SKM-1 (cell line): ENCODE measurements around the gene NUDT4.
"Not testable (repeated sequence)": the region's sequence is repeated elsewhere in the genome, so short reads cannot be mapped to it uniquely, and the experiment has no call there.

ENCODE experiments used
- DNase-seq: peaks from one replicate; lab custom pipeline; 2025; ENCODE audit not compliant: unreplicated experiment; lab: John Stamatoyannopoulos, UW

The NUDT4 gene

DNA sequence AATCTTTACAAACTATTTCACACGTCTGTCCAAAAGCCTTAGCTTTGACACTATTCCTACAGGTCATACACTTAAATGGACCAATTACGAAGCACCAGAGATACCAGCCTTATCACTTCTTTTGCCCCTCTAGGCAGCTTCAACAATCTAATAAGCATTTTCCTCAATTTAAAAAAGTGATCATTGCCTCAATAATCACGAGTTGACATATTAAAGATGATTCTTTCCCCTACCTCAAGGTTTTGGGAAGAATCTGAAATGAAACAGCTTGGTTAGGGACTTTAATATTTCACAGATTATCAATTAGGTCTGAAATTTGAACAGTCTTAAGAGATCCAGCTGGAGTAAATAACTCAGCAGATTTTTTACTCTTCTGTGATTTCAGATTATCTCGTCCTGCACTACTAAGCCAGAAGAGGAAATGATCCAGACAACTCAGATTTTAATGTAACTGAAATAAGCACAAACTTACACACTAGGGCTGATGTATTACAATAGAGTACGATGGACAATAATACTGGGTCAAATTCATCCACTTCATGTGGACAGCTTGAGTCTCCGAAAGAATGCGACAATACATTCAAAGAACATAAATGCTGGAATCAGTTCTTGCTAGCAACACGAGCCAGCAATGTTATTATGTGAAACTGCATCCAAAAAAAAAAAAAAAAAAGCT is 48.1 kb downstream of the NUDT4 start:
- no peak for DNase-seq

DNA sequence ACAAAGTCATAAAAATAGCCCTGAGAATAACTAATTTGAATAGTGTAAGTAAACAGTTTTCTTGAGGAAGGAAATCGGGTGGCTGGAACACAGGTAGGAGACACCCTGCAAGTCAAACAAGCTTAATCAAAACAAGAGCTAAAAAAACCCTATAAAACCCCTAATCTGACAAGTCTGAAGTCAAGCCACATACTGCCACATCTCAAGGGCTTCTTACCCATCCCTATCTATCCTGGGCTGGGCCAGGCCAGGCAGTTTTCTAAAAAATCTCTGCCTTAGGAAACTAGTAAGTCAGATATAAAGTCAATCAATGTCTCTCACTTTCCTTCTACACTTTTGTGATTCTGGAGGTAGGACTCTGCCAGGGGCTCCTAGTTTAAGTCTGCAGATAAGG is 48.7 kb downstream of the NUDT4 start:
- no peak for DNase-seq

DNA sequence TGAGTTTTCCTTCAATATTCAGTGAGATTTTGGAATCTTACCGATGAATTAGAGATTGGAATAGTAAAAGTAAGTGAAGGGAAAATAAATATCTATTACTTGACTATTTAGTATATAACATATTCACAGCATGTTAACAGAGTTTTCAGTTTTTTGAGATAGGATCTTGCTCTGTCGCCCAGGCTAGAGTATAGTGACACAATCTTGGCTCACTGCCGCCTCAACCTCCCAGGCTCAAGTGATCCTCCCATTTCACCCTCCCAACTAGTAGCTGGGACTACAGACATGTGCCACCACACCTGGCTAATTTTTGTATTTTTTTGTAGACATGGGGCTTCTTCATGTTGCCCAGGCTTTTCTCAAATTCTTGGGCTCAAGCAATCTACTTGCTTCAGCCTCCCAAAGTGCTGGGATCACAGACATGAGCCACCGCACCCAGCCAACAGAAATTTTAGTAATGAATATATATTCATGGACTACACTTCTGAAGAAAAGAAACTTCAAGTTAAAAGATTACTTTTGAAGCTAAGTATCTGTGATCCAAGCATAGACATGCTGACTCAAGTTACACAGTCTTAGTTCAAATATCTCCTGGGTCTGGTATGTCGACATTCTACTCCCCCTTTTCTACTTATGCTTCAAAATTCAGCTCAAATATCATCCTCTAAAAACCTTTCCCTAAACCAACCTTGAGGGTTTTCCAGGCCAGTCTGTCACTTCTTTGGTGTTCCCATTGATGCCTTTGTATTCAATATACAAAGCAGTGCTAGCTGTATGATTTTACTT is 50.2 kb downstream of the NUDT4 start:
- no peak for DNase-seq

DNA sequence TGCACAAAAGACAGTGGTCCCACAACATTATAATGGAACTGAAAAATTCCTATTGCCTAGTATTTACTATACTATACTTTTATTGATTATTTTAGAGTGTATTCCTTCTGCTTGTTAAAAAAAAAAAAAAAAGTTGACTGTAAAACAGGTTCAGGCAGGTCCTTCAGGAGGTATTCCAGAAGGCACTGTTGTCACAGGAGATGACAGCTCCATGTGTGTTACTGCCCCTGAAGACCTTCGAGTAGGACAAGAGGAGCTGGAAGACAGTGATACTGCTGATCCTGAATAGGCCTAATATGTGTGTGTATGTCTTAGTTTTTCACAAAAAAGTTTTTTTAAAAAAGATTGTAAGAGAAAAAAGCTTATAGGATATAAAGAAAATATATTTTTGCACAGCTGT is 51.7 kb downstream of the NUDT4 start:
- DNase-seq, result no peak

DNA sequence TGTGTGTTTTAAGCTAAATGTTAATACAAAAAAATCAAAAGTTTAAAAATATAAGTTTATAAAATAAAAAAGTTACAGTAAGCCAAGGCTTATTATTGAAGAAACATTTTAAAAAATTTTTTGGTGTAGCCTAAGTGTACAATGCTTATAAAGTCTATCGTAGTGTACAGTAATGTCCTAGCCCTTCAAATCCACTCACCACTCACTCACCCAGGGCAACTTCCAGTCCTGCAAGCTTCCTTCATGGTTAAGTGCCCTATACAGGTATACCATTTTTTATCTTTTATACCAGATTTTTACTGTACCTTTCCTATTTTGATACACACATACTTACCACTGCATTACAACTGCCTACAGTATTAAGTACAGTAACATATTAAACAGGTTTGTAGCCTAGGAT is 52.1 kb downstream of the NUDT4 start:
- DNase-seq, result no peak

DNA sequence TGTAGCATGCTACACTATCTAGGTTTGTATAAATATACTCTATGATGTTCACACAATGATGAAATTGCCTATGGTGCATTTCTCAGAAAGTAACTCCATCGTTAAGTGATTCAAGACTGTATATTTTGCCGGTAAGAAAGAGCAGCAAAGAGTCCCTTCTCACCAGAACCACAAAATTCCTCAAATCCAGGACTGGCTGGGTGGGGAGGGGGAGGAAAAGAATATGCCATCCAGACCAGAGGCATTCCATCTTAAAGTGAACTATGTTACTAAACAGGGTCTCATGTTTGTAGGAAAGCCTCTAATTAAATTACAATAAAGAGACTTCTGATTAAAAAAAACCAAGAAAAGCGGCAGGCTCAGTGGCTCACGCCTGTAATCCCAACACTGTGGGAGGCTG is 52.6 kb downstream of the NUDT4 start:
- DNase-seq, result no peak

DNA sequence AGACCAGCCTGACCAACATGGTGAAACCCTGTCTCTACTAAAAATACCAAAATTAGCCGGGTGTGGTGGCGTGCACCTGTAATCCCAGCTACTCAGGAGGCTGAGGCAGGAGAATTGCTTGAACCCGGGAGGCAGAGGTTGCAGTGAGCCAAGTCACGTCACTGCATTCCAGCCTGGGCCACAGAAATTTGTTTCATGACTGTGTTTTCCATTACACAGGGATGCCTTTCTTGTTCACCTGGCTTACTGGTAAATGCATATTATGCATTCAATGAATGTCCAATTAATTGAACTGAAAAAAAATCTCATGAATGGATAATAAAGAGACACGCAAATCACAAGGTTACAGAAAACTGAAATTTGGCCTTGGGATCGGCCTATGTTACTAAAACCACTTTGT is 54.3 kb downstream of the NUDT4 start:
- not testable (repeated sequence) for DNase-seq

DNA sequence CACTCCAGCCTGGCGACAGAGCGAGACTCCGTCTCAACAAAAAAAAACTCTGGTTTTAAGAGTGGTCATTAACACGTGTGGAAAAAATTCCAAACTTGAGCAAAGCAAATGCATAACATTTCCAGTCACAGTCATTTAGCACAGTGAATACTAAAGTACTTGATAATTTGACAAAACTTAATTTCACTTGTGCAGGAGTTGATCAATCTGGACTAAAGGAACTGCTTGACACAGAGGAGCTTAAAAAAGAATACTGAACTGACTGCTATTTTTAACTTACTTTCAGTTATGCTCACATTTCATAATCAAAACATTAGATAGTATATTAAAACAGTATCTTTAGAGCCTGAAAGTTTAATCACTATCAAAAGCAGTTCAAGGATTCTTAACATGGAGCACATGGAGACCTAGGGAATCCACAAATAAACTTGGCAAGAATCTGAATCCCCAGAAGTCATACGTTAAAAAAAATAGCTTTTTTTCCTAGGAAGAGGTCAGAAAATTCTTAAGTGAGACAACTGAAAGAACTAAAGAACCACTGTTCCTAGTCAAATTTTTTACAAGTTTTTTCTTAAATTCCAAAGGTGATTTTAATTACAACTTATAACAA is 56.6 kb downstream of the NUDT4 start:
- no peak for DNase-seq

DNA sequence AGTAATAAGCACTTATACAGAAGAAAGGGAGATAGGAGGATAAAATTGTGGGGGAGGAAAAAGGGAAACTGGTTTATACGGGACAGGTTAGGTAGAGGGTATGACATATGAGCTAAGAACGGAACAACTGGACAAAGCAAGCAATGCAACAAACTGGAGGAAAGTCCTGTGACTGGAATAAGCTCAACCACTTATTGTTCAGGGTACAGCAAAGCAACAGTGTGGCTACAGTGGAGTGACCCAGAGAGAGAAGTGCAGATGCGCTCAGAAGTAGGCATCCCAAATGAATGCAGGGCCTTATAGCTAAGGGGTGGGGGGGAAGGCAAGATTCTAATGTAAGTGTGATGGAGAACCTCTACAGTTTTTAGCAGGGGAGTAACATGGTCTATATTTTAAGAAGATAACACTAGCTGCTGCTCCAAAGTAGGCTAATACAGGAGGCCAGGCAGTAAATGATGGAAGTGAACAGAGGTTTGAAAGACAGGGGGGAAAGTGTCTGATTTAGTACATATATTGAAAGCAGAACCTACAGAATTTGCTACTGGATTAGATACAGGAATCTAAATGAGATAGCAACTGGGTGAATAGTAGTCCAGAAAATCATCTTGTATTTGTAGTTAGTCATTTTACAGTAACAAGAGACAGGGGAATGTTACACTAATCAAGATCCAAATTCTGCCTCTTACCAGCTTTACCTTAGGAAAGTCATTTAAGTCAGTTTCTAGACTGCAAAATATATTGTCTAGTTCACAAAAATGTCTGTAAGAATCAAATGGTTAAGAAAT is 60.7 kb downstream of the NUDT4 start:
- DNase-seq, result no peak

DNA sequence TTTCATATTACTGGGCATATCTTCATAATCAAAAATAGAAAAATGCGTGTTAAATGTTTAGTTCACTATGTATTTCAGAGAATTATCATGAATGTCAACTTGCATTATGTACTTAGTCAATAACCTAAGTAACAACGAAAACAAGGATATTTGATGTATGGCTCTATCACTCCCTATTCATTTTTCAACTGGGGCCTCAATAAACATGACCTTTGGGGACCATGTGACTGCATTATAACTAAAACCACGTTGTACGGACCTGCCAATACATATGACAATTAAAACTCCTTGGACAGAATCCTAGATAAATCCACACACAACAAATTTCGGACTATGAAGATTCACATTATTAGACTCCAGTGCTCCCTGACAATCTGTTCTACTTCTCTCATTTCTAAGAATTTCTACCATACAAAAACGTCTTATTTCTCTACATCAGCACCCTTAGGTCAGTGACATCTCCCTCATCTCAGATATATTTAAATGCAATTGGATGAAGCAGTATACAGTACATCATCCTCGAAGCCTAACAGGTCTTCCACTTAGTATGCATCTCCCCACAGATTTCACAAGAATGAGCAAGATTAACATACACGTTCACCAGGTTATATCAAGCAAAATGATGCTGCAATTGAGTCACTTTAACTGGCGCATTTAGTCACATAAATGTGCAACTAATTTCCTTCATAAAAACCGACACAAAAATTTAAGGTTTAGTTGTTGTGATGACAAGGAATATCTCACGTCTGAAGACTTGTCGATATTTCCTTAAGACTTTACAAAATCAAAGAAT is 62.5 kb downstream of the NUDT4 start:
- no peak for DNase-seq

DNA sequence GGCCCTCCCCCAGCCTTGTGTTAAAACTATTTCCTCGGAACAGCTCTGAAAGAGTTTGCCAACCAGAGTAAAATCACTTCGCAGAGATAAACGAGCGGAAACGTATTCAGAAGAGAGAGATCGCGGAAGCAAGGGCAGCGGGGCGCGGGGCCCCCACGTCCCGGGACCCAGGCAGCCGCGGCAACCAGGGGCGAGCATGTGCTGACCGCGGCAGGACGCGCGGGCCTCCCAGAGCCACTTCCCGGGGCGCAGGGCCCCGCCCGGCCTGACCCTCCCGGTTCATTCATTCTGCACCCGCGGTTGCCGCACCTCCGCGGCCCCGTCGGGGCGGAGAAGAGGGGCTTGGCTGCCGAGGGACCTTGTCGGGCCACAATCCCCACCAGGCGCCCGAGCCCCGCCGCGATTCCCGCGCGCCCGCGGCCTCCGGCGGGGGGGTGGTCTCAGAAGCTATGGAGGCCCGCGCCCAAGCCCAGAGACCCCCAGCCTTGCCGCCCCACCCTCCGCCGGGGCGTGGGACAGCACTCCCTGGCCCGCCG is 63.4 kb downstream of the NUDT4 start:
- DNase-seq, result no peak

DNA sequence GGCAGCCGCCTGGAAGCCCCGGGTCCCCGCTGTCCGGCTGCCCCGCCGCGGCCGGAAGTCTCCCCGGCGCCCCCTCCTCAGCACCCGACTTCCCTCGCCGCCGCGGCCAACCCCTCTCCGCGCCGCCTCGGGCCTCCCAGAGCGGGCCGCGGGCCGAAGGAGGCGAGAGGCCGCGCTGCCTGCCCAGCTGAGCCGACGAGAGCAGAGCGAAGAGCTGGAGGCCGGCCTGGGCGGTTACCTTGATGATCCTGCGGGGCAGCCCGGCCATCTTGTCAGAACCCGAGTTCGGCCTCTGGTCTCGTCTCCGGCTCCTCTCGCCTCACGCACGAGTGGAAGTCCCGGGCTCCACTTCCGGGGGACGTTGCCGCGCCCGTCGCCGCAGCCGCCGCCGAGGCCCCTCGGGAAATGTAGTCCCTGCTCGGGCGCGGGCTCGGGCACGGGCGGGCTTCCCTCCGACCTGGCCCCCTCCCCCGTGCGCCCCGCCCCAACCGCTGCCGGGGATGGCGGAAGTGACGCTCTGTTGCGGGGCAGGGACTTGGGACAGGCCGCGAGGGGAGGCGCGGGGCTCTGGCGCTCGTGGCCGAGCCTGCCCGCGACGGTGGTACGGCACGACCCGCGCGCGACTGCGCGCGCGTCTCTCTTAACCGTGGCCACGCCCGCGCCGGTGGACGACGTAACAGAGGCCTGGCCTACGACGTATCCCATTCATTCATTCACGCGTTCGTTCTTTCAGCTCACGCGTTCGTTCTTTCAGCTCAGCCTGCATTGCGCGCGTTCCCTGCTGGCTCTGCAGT is 64.1 kb downstream of the NUDT4 start, which contains the start of gene UBE2N:
TSS of gene UBE2N (minus strand) at position 331 of the 794 bp plus-strand sequence. CDS start at position 268, 63 bp downstream.
- peak; percentile 52 for DNase-seq

DNA sequence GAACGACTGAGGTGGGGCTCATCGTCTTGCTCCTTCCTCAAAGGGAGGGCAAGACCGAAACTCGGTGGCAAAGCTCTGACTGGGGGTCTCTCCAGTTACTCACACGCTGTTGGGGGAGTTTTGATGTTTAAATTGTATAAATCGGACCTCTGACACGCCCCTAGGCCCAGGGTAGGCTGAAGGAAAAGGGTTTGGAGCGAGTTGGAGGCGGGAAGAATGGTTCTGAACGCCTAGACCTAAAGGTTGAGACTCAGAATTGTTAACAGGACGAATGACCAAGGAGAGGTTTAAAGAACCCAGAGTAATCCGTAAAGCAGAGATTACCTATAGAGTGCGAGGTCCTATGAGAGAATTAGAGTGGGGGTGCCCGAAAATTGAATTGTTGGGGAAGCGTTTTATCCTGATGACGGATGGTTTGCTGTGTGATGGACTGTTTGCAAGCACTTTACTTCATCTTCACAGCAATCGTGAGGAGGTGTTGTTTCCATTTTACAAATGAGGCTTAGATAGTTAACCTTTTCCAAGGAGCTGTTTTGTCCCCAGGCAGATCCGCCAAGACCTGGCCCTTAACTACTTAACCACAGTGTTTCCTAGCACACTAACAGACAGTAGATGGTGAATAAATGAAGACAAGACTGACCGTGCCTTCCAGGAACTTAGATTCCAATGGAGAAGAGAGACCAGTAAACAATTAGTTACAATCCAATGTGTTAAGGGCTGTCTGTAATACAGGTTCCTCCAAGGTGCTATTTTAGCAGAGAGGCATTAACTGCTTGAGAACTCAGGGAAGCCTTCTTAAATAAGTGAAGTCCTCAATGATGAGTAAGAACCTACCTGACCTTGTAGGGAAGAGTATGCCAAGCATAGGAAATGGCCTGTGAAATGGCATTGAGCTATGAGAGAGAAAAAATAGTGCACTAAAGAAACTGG is 65.0 kb downstream of the NUDT4 start:
- DNase-seq, result no peak

DNA sequence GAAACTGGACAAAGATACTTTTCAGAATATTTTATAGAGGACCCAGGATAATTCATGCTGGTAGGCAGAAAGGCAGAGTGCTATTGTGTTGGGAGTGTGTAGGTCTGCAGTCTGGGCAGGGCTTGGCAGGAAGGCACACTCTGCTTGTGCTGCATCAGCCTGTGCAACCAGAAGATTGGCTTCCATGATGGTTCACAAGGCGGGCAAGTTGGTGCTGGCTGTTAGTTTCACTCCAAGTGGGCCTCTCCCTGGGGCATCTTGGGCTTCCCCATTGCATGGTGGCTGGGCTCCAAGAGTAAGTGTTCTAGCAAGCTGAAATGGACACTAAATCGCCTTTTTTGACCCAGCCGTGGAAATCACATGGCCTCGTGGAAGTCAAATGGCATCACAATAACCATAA is 65.9 kb downstream of the NUDT4 start:
- DNase-seq, result no peak

DNA sequence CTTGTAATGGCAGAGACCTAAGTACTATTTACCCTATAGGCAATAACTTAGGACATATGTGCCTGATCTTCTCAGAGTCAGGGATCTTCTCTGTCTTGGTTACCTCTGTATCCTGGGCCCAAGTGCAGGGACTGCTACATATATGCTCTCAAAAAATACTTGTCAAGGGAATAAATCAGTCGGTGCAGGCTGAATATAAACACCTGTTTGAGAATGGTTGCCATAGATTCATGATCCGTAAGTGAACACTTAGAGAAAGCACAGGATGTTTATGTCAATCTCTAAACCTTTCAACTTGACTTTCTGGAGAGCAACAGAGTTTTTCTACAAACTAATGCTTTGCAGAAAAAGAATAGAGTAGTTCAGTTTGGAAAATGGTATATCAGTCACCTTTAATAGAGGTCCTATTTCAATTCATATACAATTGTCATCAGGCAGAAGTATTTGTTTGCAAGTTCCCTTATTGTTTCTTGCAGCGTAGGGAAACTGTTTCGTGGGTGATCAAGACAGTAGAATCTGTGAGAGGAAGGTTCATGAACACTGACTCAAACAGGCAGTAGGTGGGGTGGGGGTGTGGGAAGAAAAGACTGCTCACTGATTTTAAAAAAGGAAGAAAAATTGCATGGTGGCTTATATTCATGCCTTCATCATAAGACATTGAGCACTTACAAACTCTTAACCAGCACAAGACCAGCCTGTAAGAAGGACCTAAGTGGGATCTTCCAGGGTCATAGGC is 70.0 kb downstream of the NUDT4 start:
- no peak for DNase-seq

DNA sequence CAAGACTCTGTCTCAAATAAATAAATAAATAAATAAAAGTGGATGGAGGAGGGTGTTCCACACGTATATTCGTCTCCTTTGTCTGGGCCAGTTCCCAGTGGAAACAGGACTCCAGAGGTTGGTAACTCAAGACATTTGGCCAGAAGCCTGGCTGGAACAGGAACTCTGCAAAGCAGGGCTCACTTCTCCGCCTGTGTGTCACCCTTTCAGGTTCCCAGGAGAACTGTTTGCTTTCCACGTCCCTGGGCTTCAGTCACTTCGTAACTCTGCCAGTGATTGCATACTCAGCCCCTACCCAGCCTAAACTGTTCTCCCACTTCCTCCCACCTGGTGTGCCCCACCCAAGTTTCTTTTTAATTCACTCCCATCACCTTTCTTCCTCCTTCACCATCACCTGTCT is 71.1 kb downstream of the NUDT4 start:
- DNase-seq, result no peak

DNA sequence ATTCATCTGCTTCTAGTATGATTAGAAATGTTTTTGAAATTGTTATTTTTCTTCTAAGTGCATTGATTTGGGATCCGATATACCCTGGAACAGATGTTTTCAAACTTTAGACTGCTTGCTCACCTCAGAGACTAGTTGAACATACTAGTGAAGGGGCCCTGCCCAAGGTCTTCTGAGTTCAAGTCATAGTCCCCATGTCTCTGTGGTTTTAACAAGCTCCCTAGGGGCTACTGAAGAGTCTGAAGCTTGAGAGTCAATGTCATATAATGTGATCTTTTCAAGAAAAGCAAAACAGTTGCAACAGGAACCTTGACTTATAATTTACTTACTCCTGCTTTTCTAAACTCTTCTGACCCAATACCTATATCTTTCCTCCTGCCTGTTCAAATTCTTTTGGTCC is 71.6 kb downstream of the NUDT4 start:
- DNase-seq, result no peak
